Sigmoid colon (tissue), 7 donors: ENCODE results near the gene KIF2C. TPM values are rescaled to one million over a fixed set of nuclear protein-coding genes. Genes with fewer than 3 reads are reported as not detected.
A peak's percentile ranks its signal among the peaks of the same experiment; 100 is the strongest.

Source experiments
- DNase-seq: peaks from one replicate; pipeline ENCODE4 v3.0.0-alpha.2; 2019
- H3K27ac ChIP-seq, 4 donors: fragments of 200-600 bp; sonication (generic); one replicate each; pipeline ENCODE4 v1.5.1; 2016 to 2019; ENCODE audit warnings: mild to moderate bottlenecking in 1 of 4
- H3K27me3 ChIP-seq, 3 donors: fragments of 200-600 bp; sonication (generic); one replicate each; pipeline ENCODE4 v1.5.1; 2019; ENCODE audit warnings: mild to moderate bottlenecking in 1 of 3
- H3K36me3 ChIP-seq, 4 donors: fragments of 200-600 bp; sonication (generic); one replicate each; pipeline ENCODE4 v1.5.1; 2016 to 2019
- H3K4me1 ChIP-seq, 4 donors: fragments of 200-600 bp; sonication (generic); one replicate each; pipeline ENCODE4 v1.5.1; 2017 to 2019
- H3K4me3 ChIP-seq, 4 donors: fragments of 200-600 bp; sonication (generic); one replicate each; pipeline ENCODE4 v1.5.1; 2017 to 2019; ENCODE audit warnings: mild to moderate bottlenecking in 2 of 4, moderate library complexity in 1 of 4
- H3K9me3 ChIP-seq, 4 donors: fragments of 200-600 bp in 3 of 4; sonication (generic) in 3 of 4; one replicate each; pipeline versions ENCODE4 v1.5.1 to v1.6.1; 2013 to 2019
- EP300 ChIP-seq, 4 donors: sonication (generic); formaldehyde crosslinking; IDR thresholded peaks; one replicate each; pipeline ENCODE4 v1.6.1; 2017; ENCODE audit warnings: antibody characterized with exemption in 4 of 4
- POLR2A ChIP-seq, 2 donors: fragments of 450-650 bp; IDR thresholded peaks; one replicate each; pipeline ENCODE4 v1.6.1; 2016; ENCODE audit warnings: antibody characterized with exemption in 2 of 2, mild to moderate bottlenecking in 2 of 2, moderate library complexity in 2 of 2
- POLR2AphosphoS5 ChIP-seq, 4 donors: sonication (generic); formaldehyde crosslinking; IDR thresholded peaks; one replicate each; pipeline ENCODE4 v1.6.1; 2017; ENCODE audit warnings: antibody characterized with exemption in 4 of 4
- WGBS, 2 donors: extraction: QIAGEN DNeasy Blood & Tissue Kit; methylation state at CpG; one replicate each; pipeline ENCODE4 v1.1.7; 2013; 5-methylcytosine and 5-hydroxymethylcytosine counted together
- intact Hi-C: fragments of 100-400 bp; cut with DNase I; formaldehyde crosslinking; loops from one replicate; pipeline ENCODE4 v1.15.1; 2023
- polyA plus RNA-seq, 3 donors: library from polyadenylated mRNA; stranded (reverse); fragments of 200-250 nt; gene quantifications; one replicate each; pipeline ENCODE4 v1.2.3, GENCODE V29; 2013
- total RNA-seq, 4 donors: library from RNA; depleted of rRNA; stranded (reverse); fragments of >200 nt; gene quantifications; one replicate each; pipeline ENCODE4 v1.1.0, GENCODE V29; 2016
- TF ChIP-seq, protein P1 (sequence below), 4 experiments: fragments of 450-650 bp in 3 of 4; fragments of 200-600 bp in 1 of 4; IDR thresholded peaks; one replicate each; pipeline ENCODE4 v1.5.1; 2016 to 2019; ENCODE audit warnings: antibody characterized with exemption in 4 of 4, mild to moderate bottlenecking in 3 of 4, moderate library complexity in 2 of 4
- donor health status: healthy with polysubstance abuse.
- donor health status: Bipolar disorder and iron deficiency.
- donor health status: healthy.

KIF2C gene
- total RNA-seq: 1 to 10 TPM in 2 of 4 donors, under 1 TPM in 2; 0.36 to 2.0 (median 1.2) TPM
- 10 to 100 TPM in 1 of 3 donors, 1 to 10 TPM in 1, under 1 TPM in 1; 0.60 to 16.2 (median 3.9) TPM for polyA plus RNA-seq

DNA sequence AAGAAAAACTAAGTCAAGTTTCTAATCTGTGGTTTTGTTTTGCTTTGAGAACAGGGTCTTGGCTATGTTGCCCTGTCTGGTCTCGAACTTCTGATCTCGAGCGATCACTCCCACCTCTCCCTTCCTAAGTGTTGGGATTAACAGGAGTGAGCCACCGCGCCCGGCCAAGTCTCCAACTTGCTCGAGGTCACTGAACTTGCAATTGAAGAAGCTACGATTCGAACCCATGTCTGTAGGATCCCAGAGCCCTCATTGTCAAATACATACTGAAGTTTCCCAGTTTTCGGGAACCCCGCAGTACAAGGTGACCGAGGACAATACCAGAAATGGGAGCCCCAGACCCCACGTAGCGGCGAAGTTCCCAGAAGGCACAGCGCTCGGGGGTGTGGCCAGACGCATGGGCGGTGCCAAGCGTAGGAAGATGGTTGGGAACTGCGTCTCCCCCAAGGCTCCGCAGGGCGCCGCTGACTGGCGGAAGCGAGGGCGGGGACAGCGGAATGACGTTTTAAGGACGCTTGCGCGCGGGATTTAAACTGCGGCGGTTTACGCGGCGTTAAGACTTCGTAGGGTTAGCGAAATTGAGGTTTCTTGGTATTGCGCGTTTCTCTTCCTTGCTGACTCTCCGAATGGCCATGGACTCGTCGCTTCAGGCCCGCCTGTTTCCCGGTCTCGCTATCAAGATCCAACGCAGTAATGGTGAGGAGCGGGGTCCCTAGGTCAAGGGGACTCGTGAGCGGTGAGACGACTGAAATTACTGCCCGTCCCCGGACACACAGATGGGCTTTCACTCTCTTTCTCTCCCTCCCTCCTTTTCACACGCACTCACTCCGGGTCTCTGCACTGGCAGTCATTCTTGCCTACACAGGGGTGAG is at the start of gene KIF2C:
Gene KIF2C, plus strand, starts transcription at position 531 of the 872 bp plus-strand sequence. Its CDS starts 96 bp downstream, at position 627.
- TF ChIP-seq EP300 (IDR thresholded peaks at IDR 0.05): peak in 2 of 4 donors; percentile 2 to 54
- peak; percentile 87 to 95 (median 91) for TF ChIP-seq POLR2AphosphoS5 (IDR thresholded peaks at IDR 0.05)
- TF ChIP-seq, protein P1, sequence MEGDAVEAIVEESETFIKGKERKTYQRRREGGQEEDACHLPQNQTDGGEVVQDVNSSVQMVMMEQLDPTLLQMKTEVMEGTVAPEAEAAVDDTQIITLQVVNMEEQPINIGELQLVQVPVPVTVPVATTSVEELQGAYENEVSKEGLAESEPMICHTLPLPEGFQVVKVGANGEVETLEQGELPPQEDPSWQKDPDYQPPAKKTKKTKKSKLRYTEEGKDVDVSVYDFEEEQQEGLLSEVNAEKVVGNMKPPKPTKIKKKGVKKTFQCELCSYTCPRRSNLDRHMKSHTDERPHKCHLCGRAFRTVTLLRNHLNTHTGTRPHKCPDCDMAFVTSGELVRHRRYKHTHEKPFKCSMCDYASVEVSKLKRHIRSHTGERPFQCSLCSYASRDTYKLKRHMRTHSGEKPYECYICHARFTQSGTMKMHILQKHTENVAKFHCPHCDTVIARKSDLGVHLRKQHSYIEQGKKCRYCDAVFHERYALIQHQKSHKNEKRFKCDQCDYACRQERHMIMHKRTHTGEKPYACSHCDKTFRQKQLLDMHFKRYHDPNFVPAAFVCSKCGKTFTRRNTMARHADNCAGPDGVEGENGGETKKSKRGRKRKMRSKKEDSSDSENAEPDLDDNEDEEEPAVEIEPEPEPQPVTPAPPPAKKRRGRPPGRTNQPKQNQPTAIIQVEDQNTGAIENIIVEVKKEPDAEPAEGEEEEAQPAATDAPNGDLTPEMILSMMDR (IDR thresholded peaks at IDR 0.05): no peak
- TF ChIP-seq POLR2A (IDR thresholded peaks at IDR 0.05): peak; percentile 57 to 74
- no peaks in the 10 kb centered on the region for H3K27me3 ChIP-seq
- no peaks in the 10 kb centered on the region for H3K9me3 ChIP-seq
- peak within 1 kb of the TSS; percentile 82 to 89 (median 86) for H3K27ac ChIP-seq
- H3K4me3 ChIP-seq: peak within 1 kb of the TSS; percentile 41 to 57 (median 52)
- H3K36me3 ChIP-seq: no peaks in the 10 kb centered on the region
- intact Hi-C loops: loop anchor here (2.0 kb wide), 1 partner anchor 35 kb away; the partner anchor contains the start of gene RPS8
- H3K4me1 ChIP-seq: peaks cover 0 to 8% (median 6%) of the 10 kb centered on the region in 4 donors
- WGBS, 2 donors: 0% methylated on average over 57 of the region's 57 CpGs
- DNase-seq: peak; percentile 98

GRCh38 chr1:44693159-44693558 is 46.5 kb upstream of the KIF2C start:
- H3K36me3 ChIP-seq: no peaks in the 10 kb centered on the region
- 91 to 95% methylated on average over 2 of the region's 2 CpGs for WGBS, 2 donors
- TF ChIP-seq EP300 (IDR thresholded peaks at IDR 0.05) (no peak), POLR2AphosphoS5 (IDR thresholded peaks at IDR 0.05) (no peak), POLR2A (IDR thresholded peaks at IDR 0.05) (no peak)
- TF ChIP-seq, protein P1 (IDR thresholded peaks at IDR 0.05): no peak
- H3K27me3 ChIP-seq: no peaks in the 10 kb centered on the region
- H3K4me1 ChIP-seq: no peaks in the 10 kb centered on the region
- intact Hi-C loops: no loop called here
- DNase-seq: no peak
- H3K9me3 ChIP-seq: no peaks in the 10 kb centered on the region
- H3K4me3 ChIP-seq: no peak overlapping the region
- no peak overlapping the region for H3K27ac ChIP-seq

- H3K4me1 ChIP-seq: no peaks in the 10 kb centered on the region
- no peaks in the 10 kb centered on the region for H3K36me3 ChIP-seq
- no peak overlapping the region for H3K27ac ChIP-seq
- H3K27me3 ChIP-seq: no peaks in the 10 kb centered on the region
- no peak overlapping the region for H3K4me3 ChIP-seq
- no peak for TF ChIP-seq POLR2A (IDR thresholded peaks at IDR 0.05)
- no peak for TF ChIP-seq POLR2AphosphoS5 (IDR thresholded peaks at IDR 0.05)
- no peak for TF ChIP-seq EP300 (IDR thresholded peaks at IDR 0.05)
- TF ChIP-seq, protein P1 (IDR thresholded peaks at IDR 0.05): no peak
- no peaks in the 10 kb centered on the region for H3K9me3 ChIP-seq
- WGBS, 2 donors: 96 to 99% methylated on average over 3 of the region's 3 CpGs
- intact Hi-C loops: no loop called here
- DNase-seq: no peak
Observed at GRCh38 chr1:44693900-44694299, 45.7 kb upstream of the KIF2C start.

GRCh38 chr1:44694863-44695478 is 44.7 kb upstream of the KIF2C start:
- Histone ChIP-seq H3K27ac (no peak overlapping the region), H3K4me3 (no peak overlapping the region), H3K27me3 (no peaks in the 10 kb centered on the region), H3K9me3 (no peaks in the 10 kb centered on the region), H3K36me3 (no peaks in the 10 kb centered on the region), H3K4me1 (no peaks in the 10 kb centered on the region)
- 87 to 94% methylated on average over 7 of the region's 7 CpGs for WGBS, 2 donors
- no peak for DNase-seq
- intact Hi-C loops: no loop called here
- TF ChIP-seq POLR2A (IDR thresholded peaks at IDR 0.05): no peak
- no peak for TF ChIP-seq POLR2AphosphoS5 (IDR thresholded peaks at IDR 0.05)
- TF ChIP-seq EP300 (IDR thresholded peaks at IDR 0.05): no peak
- TF ChIP-seq, protein P1 (IDR thresholded peaks at IDR 0.05): no peak
